Measurements from ENCODE around the gene TRIAP1.

DNA sequence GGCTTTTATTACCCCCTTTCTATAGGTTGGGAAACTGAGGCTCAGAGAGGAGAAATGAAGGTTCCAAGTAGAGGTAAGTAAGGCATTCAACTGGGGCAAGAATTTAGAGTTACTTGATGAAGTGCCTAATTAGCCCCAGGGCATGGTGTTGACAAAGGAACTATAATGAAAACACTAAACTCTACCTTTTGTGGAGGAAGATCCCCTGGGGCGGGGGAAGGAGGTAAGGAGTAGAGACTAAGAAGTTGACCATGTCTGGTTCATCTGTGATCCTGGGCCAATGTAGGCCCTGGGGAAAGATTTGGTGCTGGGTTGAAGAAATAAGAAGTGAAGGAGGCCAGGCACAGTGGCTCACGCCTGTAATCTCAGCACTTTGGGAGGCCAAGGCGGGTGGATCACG, 24.5 kb downstream of the TRIAP1 start:
- TF ChIP-seq, protein P1, sequence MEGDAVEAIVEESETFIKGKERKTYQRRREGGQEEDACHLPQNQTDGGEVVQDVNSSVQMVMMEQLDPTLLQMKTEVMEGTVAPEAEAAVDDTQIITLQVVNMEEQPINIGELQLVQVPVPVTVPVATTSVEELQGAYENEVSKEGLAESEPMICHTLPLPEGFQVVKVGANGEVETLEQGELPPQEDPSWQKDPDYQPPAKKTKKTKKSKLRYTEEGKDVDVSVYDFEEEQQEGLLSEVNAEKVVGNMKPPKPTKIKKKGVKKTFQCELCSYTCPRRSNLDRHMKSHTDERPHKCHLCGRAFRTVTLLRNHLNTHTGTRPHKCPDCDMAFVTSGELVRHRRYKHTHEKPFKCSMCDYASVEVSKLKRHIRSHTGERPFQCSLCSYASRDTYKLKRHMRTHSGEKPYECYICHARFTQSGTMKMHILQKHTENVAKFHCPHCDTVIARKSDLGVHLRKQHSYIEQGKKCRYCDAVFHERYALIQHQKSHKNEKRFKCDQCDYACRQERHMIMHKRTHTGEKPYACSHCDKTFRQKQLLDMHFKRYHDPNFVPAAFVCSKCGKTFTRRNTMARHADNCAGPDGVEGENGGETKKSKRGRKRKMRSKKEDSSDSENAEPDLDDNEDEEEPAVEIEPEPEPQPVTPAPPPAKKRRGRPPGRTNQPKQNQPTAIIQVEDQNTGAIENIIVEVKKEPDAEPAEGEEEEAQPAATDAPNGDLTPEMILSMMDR (IDR thresholded peaks at IDR 0.05): no peak
- TF ChIP-seq POLR2AphosphoS5 (IDR thresholded peaks at IDR 0.05) (no peak), POLR2A (IDR thresholded peaks at IDR 0.05) (no peak)
